ENCODE measurements around the gene FAM163B.

Gene FAM163B

DNA sequence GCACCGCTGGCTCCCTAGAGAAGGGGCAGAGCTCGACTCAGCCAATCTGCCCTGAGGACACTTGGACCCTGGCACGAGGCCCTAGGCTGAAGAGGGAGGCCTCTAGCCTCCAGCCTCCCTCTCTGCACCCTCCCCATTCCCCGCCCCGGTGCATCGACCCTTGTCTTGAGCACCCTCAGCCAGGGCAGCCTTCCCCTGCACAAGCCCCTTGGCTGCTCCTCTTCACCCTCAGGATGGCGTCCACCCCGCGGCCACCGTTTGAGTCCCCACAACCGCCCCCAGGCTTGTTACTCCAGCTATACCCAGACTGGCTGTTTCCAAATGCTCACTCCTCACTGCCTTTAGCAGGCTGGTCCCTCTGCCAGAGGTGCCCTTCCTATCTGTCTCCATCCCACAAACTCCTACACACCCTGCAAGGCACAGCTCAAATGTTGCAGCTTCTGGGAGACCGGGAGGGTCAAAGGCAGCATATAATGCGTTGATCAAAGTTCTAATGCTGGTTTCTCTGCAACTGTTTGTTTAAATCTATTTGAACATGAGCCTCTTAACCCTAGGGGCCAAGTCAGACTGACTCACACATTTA, 6.5 kb upstream of the FAM163B start:
- no peak for DNase-seq

GRCh38 chr9:133615186-133615585, 6.0 kb upstream of the FAM163B start:
- DNase-seq = no peak

GRCh38 chr9:133614678-133615077, 5.5 kb upstream of the FAM163B start:
- no peak for DNase-seq

- no peak for DNase-seq
Observed at GRCh38 chr9:133614056-133614455, 4.9 kb upstream of the FAM163B start.

DNA sequence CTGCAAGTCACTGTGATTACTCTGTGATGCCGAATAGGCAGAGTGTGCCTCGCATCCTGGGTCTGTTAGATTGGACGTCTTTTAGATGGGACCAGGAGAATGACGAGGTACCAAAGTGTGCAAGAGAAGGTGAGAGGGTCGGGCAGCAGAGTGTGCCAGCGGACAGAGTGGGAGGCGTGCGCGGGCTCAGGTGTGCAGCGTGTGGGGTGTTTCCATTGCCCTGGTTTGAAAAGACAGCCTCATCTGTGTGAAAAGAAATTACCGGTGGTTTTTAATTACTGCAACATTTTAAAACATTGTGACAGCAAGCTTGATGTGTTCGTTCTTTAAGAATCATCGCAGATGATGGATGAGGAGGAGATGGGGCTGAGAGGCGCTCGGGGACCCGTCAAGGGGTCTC, 4.2 kb upstream of the FAM163B start:
- no peak for DNase-seq

GRCh38 chr9:133612816-133613215, 3.6 kb upstream of the FAM163B start:
- no peak for DNase-seq

- DNase-seq = no peak
Observed at GRCh38 chr9:133612051-133612450, 2.9 kb upstream of the FAM163B start.

GRCh38 chr9:133610845-133611244, 1.7 kb upstream of the FAM163B start:
- DNase-seq = no peak

- no peak for DNase-seq
Observed at GRCh38 chr9:133608889-133609288, 300 bp downstream of the FAM163B start.

DNA sequence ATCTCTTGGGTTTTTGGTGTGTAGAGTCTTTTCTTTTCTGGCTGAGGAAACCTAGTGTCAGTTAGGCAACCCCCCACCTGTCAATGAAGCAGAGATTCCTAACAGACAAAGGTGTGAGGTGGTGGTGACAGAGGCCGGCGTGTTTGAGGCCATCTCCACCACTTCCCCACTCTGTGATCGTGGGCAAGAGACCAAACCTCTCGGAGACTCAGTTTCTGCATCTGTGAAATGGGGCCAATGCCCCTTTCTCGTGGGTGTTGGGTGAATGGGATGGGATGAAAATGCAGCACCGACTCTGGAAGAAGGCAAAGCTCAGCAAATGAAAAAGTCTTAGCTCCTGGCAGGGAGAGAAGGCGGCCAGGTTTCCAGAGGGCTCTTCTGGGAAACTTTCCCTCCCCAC, 807 bp downstream of the FAM163B start:
- no peak for DNase-seq

GRCh38 chr9:133607976-133608375, 1.2 kb downstream of the FAM163B start:
- no peak for DNase-seq

GRCh38 chr9:133607381-133607780, 1.8 kb downstream of the FAM163B start:
- no peak for DNase-seq

- no peak for DNase-seq
Observed at GRCh38 chr9:133606708-133607025, 2.5 kb downstream of the FAM163B start.

- no peak for DNase-seq
Observed at GRCh38 chr9:133605856-133606707, 3.1 kb downstream of the FAM163B start.

DNA sequence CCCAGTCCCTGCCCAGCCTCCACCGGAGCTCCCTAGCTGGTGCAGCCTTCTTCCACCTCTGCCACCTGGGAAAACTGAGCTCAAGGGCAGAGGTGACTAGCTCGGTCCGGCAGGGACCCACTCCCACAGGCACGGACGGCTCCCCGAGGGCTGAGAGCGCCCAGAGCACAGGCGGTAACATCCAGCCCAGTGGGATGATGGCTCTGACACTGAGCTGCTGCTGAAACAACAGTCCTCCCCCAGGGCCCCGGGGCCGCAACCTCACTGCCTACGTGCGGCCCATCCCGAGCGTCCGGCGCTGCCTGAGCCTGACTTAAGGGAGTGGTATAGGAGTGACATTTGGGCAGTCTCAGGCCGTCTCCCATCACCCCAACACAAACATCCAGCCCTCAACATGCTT, 3.7 kb downstream of the FAM163B start:
- DNase-seq = no peak

DNA sequence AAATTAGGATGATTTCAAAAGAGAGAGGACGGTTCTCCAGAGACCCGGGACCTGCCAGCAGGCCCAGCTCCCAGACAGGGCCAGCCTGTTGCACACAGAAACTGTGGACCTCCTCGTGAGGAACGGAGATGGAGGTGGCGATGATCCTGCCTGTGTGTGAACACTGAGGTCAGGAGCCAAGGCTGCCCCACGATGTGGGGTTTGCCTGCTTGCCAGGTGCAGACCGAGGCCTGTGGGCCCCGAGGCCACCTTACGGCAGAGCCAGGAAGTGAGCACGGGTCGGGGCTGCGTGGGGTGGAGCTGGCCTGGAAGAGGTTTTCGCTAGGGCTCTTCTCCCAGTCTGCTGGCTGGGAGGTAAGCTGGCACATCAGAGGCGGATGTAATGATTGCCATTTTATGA, 4.3 kb downstream of the FAM163B start:
- DNase-seq = no peak

DNA sequence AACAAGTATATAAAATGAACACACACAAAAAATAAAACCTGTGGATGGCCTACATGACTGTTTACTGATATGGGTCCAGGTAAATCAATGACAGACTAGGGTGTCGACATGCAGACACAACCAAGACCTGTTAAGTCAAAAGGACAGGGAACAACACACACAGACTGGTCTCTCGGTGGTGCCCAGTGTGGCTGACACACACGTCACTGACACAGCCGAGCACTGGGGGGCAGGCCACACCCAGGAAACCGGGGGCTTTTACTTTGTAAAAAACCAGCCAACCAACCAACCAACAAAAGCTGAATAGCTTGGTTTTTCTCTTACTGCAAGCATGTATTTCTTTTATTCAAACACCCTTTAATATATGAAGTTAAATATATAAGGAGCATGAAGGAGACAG, 5.0 kb downstream of the FAM163B start:
- peak in 1 of 5 experiments; percentile 19 for DNase-seq

GRCh38 chr9:133603135-133603927, 5.9 kb downstream of the FAM163B start:
- DNase-seq = no peak

GRCh38 chr9:133602277-133602676, 6.9 kb downstream of the FAM163B start:
- DNase-seq = no peak

- no peak for DNase-seq
Observed at GRCh38 chr9:133601746-133602145, 7.4 kb downstream of the FAM163B start.

DNA sequence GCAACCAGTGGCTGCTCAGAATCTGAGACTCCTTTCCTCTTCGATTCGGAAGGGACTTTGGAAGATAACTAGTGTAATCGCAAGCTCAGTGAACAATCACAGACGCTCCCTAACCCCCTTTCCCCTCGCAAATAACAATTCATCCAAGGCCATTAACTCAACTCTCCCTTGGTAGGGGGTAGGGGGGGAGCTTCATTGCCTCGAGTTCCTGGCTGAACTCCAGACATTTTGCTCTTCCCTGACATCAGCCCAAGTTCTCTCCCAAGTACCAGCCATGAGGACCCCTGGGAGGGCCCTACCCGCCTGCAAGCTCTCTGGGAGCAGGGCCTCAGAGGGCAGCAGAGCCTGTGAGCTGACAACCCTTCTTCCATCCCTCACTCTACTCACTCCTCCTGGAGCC, 8.4 kb downstream of the FAM163B start:
- DNase-seq = no peak

GRCh38 chr9:133599470-133600173, 9.6 kb downstream of the FAM163B start:
- DNase-seq = no peak

DNA sequence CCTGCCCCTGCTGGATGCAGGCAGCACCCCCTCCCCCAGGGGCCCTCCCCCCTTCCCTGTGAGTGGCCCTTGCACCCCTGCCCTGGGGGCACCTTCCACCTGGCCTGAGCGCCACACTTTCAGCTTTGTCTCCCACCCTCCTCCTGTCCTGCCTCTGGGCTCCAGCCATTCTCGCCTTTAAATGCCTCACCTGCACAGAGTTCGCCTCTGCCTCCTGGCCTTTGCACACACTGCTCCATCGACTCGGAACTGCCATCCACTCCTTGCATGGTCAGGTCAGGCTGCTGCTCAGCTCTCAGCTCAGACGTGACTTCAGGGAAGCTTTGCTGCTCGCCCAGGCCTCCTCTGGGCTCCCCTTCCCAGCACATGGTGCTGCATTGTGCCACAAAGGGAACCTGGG, 10.2 kb downstream of the FAM163B start:
- DNase-seq = no peak
